ENCODE results near the gene HAUS7. TPM values are rescaled to one million over a fixed set of nuclear protein-coding genes. Genes with fewer than 3 reads are reported as not detected.

HAUS7 gene
- total RNA-seq, 1 donor from 2014 or later = 24.6 TPM

DNA sequence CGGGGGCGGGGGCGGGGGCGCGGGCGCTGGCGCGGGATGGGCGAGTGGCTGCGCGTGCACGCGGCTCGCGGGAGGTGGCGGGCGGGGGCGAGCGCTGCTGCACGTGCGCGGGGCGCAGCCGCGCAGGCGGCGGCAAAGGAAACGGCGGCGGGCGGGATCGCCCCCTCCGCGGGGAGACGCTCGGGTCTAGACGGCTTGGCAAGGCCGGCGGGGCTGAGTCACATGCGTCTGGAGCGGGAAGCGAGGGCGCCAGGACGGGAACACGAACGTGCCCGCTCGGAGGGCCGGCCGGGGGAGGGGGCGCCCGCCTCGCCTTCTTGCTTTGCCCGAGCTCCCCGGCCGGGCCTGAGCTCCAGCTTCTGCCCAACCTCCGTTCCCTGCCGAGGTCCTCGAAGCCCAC lies 4.3 kb upstream of the HAUS7 start:
- TF ChIP-seq, protein P1, sequence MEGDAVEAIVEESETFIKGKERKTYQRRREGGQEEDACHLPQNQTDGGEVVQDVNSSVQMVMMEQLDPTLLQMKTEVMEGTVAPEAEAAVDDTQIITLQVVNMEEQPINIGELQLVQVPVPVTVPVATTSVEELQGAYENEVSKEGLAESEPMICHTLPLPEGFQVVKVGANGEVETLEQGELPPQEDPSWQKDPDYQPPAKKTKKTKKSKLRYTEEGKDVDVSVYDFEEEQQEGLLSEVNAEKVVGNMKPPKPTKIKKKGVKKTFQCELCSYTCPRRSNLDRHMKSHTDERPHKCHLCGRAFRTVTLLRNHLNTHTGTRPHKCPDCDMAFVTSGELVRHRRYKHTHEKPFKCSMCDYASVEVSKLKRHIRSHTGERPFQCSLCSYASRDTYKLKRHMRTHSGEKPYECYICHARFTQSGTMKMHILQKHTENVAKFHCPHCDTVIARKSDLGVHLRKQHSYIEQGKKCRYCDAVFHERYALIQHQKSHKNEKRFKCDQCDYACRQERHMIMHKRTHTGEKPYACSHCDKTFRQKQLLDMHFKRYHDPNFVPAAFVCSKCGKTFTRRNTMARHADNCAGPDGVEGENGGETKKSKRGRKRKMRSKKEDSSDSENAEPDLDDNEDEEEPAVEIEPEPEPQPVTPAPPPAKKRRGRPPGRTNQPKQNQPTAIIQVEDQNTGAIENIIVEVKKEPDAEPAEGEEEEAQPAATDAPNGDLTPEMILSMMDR (IDR thresholded peaks at IDR 0.05; ENCODE audit: partially characterized antibody, unreplicated experiment) = no peak
- Mint-ChIP-seq H3K4me3 (ENCODE audit: unreplicated experiment) (no peak overlapping the region), H3K27ac (ENCODE audit: unreplicated experiment) (no peak overlapping the region), H3K27me3 (ENCODE audit: unreplicated experiment) (peaks cover 2% of the 10 kb centered on the region), H3K9me3 (ENCODE audit: unreplicated experiment) (peaks cover 4% of the 10 kb centered on the region), H3K36me3 (ENCODE audit: unreplicated experiment) (no peaks in the 10 kb centered on the region), H3K4me1 (ENCODE audit: low read depth, unreplicated experiment) (peaks cover 2% of the 10 kb centered on the region)
- peak; percentile 24 for DNase-seq

DNA sequence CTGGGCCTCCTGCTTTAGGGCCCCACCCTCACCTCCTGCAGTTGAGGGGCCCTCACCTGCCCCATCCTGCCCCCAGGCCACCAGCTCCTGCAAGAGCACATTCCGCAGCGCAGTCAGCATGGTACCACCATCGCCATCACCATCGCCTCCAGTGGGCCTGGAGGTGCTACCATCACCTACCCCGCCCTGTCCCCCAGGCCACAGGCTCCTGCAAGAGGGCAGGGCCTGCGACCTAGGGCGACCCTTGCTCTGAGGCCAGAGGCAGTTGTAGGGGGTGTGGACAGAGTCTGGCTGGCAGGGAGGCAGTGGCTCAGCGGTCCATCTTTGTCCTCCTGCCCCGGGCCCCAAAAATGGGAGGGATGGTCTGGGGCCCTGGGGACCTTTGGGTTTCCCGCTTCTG lies 3.9 kb upstream of the HAUS7 start:
- H3K4me3 Mint-ChIP-seq (ENCODE audit: unreplicated experiment) = no peak overlapping the region
- peaks cover 4% of the 10 kb centered on the region for H3K9me3 Mint-ChIP-seq (ENCODE audit: unreplicated experiment)
- no peak for DNase-seq
- H3K27ac Mint-ChIP-seq (ENCODE audit: unreplicated experiment) = no peak overlapping the region
- TF ChIP-seq, protein P1 (IDR thresholded peaks at IDR 0.05; ENCODE audit: partially characterized antibody, unreplicated experiment) = no peak
- peaks cover 4% of the 10 kb centered on the region for H3K27me3 Mint-ChIP-seq (ENCODE audit: unreplicated experiment)
- peaks cover 2% of the 10 kb centered on the region for H3K4me1 Mint-ChIP-seq (ENCODE audit: low read depth, unreplicated experiment)
- H3K36me3 Mint-ChIP-seq (ENCODE audit: unreplicated experiment) = no peaks in the 10 kb centered on the region

DNA sequence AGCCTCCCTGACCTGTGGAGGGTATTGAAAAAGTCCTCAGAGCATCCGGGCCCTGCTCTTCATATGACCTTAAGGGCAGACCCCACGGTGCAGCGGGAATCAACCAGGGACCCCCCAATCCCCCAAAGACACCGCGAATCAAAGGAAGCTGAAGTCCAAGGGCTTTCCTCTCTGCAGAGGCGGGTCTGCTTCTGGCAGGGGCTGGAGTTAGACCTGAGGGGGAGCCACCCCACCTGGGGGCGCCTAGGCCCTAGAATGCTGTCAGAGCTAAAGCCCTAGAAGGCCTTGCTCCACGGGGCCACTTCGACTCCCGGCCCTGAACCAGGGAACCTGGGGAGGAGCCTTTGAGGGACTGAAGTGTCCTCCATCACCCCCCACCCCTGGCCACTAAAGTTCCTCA lies 2.8 kb upstream of the HAUS7 start:
- no peak overlapping the region for H3K4me3 Mint-ChIP-seq (ENCODE audit: unreplicated experiment)

DNA sequence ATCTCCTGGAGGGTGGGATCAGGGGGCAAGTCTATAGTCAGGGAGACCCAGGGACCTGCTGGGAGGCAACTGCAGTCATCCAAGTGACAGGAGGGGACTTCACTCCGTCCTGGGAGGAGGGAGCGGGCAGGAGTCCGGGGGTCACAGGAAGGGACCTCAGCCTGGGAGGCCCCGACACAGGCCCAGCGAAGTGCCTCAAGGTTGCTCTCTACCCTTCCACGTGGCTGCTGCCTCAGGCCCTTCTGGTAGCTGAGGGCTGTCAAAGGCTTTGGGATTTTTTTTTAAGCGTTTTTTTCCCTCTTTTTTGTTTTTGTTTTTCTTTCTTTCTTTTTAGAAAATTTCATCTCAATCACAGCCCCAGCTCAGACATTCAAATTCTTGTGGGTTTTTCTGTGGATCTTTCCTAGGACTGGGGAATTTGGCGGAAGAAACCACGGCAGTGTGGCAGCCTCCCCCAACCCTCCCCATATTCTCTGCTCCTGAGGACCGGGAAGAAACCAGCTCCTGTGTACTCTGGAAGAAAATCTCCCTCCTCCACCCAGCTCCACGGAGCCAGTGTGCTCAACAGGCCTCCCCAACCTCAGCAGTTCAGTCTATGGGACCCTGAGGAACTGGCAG lies 1.4 kb upstream of the HAUS7 start:
- Mint-ChIP-seq H3K4me1 (ENCODE audit: low read depth, unreplicated experiment) (peaks cover 9% of the 10 kb centered on the region), H3K27me3 (ENCODE audit: unreplicated experiment) (peaks cover 4% of the 10 kb centered on the region), H3K36me3 (ENCODE audit: unreplicated experiment) (no peaks in the 10 kb centered on the region), H3K9me3 (ENCODE audit: unreplicated experiment) (peaks cover 4% of the 10 kb centered on the region), H3K4me3 (ENCODE audit: unreplicated experiment) (no peak overlapping the region), H3K27ac (ENCODE audit: unreplicated experiment) (no peak overlapping the region)
- no peak for DNase-seq
- TF ChIP-seq, protein P1 (IDR thresholded peaks at IDR 0.05; ENCODE audit: partially characterized antibody, unreplicated experiment) = no peak

More for the DNA sequence above, 2.8 kb upstream of the HAUS7 start:
- DNase-seq = no peak
- H3K9me3 Mint-ChIP-seq (ENCODE audit: unreplicated experiment) = peaks cover 4% of the 10 kb centered on the region
- TF ChIP-seq, protein P1 (IDR thresholded peaks at IDR 0.05; ENCODE audit: partially characterized antibody, unreplicated experiment) = no peak
- peaks cover 4% of the 10 kb centered on the region for H3K27me3 Mint-ChIP-seq (ENCODE audit: unreplicated experiment)
- H3K4me1 Mint-ChIP-seq (ENCODE audit: low read depth, unreplicated experiment) = peaks cover 2% of the 10 kb centered on the region
- no peak overlapping the region for H3K27ac Mint-ChIP-seq (ENCODE audit: unreplicated experiment)
- H3K36me3 Mint-ChIP-seq (ENCODE audit: unreplicated experiment) = no peaks in the 10 kb centered on the region

DNA sequence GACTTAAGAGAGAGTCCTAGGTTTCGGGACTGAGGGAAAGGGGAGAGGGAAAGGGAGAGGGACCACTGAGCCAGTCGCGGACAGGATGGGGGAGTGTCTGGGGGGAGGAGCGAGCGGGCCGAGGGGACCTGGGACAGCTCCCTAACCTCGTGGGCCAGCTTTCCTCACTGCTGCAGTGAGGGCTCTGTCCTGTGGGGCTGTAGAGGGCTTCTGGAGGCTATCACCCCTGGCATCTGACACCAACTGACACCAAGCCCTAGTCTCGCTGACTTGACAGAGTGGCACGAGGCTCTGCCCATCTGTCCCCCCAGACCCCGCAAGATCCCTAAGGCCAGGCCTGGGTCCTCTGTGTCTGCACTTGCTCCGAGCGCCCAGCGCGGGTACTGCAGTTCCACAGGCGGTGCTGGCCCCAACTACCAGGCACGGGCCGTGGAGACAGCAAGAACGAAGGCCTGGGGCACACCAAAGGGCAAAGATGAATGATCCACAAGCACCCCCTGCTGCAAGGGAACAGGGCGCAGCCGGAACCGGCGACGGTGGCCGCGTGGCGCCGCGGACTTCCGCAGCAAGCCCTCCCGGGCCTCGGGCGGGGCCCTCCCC lies 465 bp downstream of the HAUS7 start:
- Mint-ChIP-seq H3K27ac (ENCODE audit: unreplicated experiment) (peak overlapping the region; percentile 62), H3K4me3 (ENCODE audit: unreplicated experiment) (peak overlapping the region; percentile 84), H3K9me3 (ENCODE audit: unreplicated experiment) (peaks cover 2% of the 10 kb centered on the region), H3K36me3 (ENCODE audit: unreplicated experiment) (no peaks in the 10 kb centered on the region), H3K4me1 (ENCODE audit: low read depth, unreplicated experiment) (peaks cover 8% of the 10 kb centered on the region), H3K27me3 (ENCODE audit: unreplicated experiment) (peaks cover 2% of the 10 kb centered on the region)
- peak; percentile 38 for DNase-seq
- TF ChIP-seq, protein P1 (IDR thresholded peaks at IDR 0.05; ENCODE audit: partially characterized antibody, unreplicated experiment) = no peak

Data from glutamatergic neuron (in vitro differentiated cells).